Activated gamma-delta T cell (primary cell): ENCODE data around the gene NSF.
"Not testable (repeated sequence)": the region's sequence is repeated elsewhere in the genome, so short reads cannot be mapped to it uniquely, and the experiment has no call there.

Experiments used
- DNase-seq: peaks from one replicate; lab custom pipeline; 2025; lab: John Stamatoyannopoulos, UW

The NSF gene

GRCh38 chr17:46774108-46774737 is 183.8 kb downstream of the NSF start:
- no peak for DNase-seq

DNA sequence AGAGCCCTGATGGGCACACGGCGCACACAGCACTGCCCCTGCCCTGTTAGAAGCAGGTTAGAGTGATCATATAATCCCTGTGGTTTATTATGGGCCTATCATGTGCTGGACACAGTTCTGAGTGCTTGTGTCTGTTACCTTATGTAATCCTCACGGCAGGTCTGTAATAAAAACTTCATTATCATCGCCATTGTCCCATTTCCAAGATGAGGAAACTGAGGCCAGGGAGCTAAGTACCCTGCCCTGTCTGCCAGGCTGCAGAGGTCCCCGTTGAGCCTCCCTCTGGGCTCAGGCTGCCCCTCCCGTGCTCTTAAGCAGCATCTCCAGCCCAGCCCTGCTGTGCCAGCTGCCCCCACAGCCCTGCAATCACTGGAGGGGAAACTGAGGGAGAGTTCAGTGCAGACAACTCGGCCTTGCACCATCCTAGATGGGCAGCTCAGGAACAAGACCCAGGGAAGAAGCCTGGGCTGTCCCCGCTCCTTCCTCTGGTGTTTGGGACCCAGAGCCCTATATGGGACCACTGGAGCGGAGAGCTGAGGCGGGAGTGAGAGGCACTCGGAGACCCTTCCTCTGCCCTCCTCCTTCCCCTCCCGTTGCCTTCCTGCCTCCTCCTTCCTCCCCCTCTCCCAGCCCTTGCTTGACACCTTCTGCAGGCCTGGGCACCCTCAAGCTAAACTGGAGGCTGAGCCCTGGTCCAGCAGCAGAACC is 186.0 kb downstream of the NSF start:
- DNase-seq = no peak

DNA sequence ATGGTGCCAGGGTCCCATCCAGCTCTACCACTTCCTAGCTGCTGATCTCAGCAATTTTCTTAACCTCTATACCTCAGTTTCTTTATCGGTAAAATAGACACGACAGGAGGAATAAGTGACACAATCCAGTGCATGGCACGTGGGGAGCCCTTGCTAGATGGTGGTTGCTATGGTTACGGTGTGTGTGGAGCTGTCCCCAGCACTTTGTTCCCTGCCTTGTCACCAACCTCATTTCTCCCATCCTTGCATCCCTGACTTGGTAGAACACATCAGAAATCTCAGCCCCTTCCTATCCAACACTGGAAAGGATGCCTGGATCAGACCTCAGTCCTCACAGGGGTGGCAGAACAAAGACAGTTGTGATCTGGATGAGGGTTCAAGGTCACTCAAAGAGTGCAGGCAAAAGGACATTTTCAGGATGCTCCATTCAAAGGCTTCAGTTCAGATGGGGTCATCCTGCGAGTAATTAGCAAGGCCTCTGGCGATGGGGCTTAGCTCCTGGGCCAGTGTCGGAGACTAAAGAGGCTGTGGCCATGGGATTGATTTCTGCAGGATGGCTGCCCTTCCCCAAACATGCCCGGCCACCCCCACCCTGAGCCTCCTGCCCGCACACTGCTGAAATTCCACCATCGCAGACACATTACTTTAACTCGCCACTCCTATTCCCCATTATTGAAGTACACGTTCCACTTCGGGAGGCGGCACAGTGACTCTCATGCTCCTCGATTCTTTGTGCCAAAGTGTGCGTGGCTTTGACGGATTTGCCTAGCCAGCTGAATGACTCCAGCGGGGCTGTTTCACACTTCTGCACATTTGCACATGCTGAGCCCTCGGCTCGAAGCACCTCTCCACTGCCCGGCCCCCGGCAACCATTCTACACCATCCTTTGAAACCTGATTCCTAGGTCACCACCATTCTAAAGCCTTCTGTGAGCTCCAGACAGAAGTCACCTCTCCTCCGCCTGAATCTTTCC is 187.8 kb downstream of the NSF start:
- DNase-seq = no peak

DNA sequence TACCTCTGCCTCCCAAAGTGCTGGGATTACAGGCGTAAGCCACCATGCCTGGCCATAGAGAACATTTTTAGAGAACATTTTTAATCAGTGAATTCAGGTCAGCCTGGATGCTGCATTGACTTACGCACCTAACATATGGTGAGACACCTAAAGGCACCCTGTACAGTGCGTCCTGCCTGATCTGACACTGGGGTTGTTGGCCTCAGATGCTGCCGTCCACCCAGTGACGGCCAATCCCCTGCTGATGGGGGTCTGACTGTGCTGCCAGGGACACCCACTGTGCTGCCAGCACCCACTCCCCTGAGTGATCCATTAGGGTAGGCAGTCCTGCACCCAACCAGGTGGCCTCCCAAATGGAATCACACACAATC is 189.5 kb downstream of the NSF start:
- DNase-seq = no peak

DNA sequence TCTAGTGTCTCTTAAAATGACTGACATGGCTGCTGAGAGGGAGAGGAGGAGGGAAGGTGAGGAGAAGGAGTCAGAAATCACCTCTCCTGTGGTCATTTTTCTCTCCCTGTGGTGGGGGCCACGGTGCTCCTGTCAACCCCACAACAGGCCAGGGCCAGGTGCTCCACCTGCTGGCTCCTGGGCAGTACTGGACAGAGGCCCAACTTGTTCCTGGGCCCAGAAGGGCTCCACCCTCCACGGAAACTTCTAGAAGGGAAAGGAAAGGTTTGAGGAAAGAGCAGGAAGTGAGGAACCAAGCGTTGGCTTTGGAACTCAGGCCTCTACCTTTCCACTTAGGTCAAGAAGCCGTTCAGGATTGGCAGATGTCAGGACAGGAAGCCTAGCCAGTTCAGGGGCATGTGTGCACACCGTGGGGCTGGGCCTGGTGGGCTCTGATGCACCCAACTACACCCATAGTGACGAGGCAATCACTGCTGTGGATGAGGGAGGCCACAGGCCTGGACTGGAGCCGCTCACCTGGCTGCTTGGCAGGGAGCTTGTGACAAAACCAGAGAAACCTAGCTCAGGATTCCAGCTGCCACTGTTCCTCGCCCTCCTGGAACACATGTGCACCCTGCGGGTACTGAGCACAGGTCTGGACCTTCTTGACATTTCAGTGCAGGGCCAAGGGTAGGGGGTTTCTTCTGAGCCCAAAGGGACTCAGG is 191.9 kb downstream of the NSF start:
- no peak for DNase-seq

- DNase-seq = no peak
Observed at GRCh38 chr17:46783031-46783593, 192.6 kb downstream of the NSF start.

- no peak for DNase-seq
Observed at GRCh38 chr17:46785696-46786095, 195.2 kb downstream of the NSF start.

DNA sequence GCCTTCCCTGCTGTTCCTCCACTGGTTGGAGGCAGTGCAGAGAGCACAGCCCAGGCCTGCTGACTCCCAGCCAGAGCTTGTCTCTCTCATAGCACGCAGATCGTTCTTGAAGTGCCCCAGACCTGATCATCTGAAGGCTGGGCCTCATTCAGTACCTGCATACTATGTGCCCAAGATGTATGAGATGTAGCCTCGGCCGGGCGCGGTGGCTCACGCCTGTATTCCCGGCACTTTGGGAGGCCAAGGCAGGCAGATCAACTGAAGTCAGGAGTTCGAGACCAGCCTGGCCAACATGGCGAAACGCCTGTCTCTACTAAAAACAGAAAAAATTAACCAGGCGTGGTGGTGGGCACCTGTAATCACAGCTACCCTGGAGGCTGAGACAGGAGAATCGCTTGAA is 197.0 kb downstream of the NSF start:
- DNase-seq = no peak

DNA sequence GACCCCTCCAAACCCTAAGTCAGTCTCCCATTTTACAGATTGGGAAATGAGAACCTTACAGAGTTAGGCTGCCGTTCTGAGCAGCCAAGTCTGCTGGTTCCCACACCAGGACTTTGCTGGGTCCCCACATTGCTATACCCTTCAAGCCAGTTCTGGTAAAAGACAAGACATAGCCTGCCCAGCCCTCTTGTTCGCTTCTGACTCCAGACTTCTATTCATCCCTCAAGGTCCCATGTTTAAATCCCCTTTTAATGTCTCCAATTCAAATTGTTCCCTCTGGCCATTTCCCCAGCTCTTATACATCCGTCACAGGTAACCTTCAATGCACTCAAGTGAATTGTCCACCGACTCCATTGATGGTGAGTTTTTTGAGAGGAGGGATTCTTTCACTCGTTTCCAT is 197.8 kb downstream of the NSF start:
- DNase-seq = no peak

DNA sequence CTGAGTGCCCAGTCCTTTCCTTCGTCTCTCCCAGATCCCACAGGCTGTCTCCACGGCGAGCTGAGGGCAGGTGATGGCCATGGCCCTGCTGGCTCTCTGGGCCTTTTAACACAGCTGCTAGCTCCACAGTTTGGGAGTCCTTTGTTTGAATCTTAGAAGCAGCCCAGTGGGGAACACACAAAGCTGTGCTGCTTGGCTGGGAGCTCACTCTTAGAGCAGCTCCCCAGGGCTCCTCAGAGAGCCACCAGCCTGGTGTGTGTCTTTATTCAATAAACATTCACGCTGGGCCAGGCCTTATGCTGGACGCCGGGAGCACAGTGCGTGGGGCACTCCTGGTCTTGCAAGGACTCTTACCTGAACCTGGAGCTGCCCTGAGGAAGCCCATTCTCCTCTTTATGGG is 198.3 kb downstream of the NSF start:
- DNase-seq = no peak

DNA sequence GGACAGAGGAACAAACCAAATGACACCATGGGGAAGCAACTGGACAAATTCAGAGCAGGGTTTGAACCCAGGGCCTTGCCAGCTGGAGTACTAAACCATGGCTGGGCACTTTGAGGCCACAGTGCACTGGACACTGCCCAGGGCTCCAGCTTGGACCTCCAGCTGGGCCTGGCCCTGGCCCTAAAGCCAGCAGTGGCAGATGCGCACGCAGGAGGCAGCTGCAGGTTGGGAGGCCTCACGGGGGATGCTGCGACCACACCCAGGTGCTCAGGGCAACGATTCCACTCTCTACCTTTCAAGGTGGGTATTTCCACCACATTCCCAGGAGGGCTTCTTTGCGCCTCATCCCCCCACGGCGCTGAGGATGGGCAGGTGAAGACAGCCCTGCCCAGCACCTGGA is 199.1 kb downstream of the NSF start:
- no peak for DNase-seq

DNA sequence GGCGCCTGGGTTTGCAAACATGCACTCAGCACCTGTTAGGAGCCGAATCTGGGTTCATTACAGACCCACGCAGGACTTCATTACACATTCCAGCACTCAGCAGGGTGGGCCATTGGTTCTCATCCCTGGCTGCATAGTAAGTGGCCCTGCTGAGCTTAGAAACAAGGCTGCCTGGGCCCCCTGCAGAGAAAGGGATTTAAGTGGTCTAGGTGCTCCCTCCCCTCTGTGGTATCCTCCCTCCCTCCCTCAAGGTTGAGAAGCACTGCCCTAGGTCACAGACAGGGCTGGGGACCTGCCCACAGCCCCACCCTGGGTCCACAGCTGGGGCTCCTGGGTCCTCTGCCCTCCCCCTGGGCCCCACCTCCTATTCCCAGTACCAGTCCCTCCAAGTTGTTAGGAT is 199.7 kb downstream of the NSF start:
- DNase-seq = no peak

DNA sequence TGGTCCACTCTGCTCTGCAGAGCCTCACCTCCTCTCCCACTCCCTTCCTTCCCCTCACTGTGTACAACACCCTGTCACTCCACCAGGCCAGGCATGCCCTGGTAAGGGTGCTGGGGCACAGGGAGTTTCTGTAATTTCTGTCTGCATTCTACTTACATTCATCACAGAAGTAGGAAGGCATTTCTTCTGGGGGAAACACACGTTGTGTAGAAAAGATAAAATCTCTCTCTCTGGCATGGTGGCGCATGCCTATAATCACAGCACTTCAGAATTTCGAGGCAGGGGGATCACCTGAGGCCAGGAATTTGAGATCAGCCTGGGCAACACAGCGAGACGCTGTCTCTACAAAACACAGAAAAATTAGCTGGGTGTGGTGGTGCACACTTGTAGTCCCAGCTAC is 201.1 kb downstream of the NSF start:
- DNase-seq = no peak

DNA sequence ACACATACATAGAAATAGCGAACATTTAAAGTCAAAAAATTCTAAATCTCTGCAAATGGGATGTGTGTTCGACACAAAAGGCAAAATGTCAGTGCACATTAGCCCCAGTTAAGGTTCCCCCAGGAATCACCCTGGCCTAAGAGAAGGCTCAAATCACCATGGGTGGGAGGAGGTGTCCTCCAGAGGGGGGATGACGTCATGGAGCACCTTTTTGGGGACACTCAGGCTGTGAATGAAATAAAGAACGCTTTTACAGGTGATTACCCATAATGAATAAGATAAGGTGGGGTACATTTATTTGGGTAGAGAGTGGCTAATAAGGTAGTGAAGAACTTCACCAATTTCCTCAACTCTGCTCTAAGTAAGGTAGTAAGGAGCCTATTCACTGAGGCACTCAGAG is 201.6 kb downstream of the NSF start:
- no peak for DNase-seq

GRCh38 chr17:46793023-46793422 is 202.6 kb downstream of the NSF start:
- DNase-seq = not testable (repeated sequence)

- no peak for DNase-seq
Observed at GRCh38 chr17:46793541-46793940, 203.1 kb downstream of the NSF start.

DNA sequence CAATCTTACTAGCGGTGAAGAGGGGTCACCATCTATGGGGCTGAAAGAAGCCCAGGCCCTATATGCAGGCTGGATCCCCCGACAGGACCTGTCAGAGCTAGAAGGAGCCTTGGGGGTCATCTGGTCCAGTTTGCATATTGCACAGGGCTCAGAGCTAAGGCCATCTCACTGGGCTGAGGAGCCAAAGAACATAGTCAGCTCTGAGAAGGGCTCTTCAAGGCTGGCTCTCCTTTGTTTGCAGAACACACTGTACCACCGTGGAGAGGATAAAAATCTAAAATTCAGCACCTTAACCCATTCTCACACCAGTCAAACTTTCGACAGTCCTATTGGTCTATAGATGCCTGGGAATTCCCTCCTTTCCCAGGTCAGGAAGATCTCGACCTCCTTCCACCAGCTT is 203.8 kb downstream of the NSF start:
- no peak for DNase-seq

DNA sequence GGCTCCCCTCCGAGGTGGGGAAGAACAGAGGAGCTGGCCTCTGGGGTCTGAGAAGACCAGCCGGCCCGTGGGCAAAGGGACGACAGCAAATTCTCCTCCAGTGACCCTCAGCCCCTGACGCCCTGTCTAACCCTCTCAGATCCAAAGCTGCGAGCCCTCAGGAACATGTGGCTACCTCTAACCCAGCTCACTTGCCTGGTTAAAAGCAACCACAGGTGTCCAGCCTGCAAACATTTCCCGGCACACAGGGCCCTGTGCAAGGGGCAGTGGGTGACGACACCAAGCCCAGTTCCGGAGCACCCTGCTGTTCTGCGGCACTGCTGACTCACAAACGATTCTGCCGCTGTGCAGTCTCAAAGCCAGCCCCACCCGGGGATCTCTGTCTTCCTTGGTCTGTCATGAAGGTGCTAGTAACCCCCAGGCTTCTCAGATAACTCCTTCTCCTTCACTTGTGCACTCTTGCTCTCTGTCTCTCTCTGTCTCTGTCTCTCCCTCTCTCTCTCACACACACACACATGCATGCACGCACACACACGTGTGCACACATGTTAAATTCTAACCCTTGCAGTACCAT is 205.0 kb downstream of the NSF start:
- DNase-seq = no peak

DNA sequence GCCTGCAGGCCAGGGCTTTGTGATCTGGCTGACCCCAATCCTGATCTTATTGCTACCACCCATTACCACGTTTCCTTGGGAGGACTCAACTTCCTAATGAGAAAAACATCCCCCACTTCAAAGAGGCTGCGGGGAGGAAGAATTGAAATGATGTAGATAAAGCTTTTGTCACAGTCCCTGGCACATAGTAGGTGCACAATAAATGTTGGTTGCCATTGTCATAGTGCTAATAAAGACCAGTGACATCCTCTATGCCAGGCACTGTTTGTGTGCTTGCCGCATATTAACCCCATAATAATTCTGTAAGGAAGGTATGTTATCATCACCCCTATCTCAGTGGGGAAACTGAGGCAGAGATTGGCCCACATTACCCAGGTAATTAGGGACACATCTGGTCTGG is 205.6 kb downstream of the NSF start:
- DNase-seq = no peak

- no peak for DNase-seq
Observed at GRCh38 chr17:46796524-46796923, 206.1 kb downstream of the NSF start.

DNA sequence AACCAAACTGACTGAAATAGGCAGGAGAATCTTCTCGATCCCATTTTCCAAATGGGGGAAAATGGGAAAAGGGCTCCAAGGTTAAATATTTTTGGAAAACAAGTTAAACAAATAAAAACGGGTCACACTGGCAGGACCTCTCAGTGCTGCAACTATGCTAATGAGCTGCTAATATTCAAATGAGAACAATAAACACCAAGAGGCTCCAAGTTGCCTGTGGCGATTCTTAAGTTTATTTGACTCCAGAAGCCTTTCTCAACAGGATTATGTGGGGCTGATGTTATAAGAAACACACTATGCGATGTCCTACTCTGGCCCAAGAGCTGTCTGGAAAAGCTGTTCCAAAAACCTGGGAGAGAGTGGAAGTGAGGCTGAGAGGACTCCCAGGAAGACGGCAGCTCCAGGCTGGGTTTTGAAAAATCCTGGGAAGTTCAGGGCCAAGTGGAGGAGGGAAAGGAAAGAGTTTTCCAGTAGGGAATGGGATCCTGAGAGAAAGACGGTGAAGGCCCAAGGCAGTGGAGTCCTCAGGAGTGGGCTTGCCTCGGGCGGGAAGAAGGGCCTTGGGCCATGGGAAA is 206.6 kb downstream of the NSF start:
- DNase-seq = no peak
